Adrenal gland (tissue), 5 donors: ENCODE data around the gene ARFGAP1.

Source experiments
- POLR2A ChIP-seq, 2 donors: fragments of 450-650 bp; IDR thresholded peaks; one replicate each; pipeline ENCODE4 v1.6.1; 2017; ENCODE audit warnings: antibody characterized with exemption in 2 of 2, mild to moderate bottlenecking in 2 of 2, moderate library complexity in 1 of 2
- TF ChIP-seq, protein P1 (sequence below), 6 experiments: fragments of 450-650 bp in 4 of 6; fragments of 200-600 bp in 2 of 6; sonication (generic) in 1 of 6; IDR thresholded peaks; 1 replicate in 5 of 6; 2 replicates in 1 of 6; pipeline versions ENCODE4 v1.5.1 to v1.8.0; 2016 to 2021; ENCODE audit warnings: antibody characterized with exemption in 6 of 6, mild to moderate bottlenecking in 2 of 6, moderate library complexity in 1 of 6
- donor health status: DM: no; HTN: no; CAD: no.

DNA sequence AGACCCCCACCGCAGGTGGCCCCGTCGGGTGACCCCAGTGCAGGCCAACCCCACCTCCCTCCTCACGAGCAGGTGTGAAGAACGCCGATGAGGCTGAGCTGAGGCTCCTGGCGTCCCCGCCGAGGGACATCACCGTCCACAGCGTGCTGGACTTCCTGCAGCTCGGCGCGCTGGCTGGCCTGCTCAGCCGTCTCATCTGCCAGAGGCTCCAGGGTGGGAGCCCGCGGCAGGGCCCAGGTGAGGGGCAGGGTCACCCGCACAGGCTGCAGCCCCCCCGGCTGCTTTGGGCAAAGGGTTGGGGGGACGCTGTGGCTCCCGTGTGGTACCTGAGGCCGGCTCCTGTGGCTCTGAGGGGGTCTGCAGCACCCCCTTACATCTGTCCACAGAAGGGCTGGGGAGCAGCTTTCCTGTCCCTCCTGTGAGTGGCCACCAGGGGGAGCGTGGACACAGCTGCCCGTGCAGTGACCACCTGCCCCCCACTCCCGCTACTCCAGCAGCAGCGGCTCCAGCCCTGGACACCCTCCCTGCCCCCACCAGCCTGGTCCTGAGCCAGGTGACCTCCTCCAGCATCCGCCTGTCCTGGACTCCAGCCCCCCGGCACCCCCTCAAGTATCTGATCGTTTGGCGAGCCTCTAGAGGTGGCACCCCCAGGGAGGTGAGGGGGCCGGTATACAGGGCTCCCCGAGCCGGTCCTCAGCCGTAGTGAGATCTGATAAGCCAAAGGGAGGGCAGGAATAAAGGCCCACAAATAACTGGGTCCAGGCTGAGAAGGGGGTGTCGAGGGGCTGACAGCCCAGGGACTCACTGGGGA lies 36.9 kb downstream of the ARFGAP1 start:
- TF ChIP-seq POLR2A (IDR thresholded peaks at IDR 0.05): no peak
- TF ChIP-seq, protein P1, sequence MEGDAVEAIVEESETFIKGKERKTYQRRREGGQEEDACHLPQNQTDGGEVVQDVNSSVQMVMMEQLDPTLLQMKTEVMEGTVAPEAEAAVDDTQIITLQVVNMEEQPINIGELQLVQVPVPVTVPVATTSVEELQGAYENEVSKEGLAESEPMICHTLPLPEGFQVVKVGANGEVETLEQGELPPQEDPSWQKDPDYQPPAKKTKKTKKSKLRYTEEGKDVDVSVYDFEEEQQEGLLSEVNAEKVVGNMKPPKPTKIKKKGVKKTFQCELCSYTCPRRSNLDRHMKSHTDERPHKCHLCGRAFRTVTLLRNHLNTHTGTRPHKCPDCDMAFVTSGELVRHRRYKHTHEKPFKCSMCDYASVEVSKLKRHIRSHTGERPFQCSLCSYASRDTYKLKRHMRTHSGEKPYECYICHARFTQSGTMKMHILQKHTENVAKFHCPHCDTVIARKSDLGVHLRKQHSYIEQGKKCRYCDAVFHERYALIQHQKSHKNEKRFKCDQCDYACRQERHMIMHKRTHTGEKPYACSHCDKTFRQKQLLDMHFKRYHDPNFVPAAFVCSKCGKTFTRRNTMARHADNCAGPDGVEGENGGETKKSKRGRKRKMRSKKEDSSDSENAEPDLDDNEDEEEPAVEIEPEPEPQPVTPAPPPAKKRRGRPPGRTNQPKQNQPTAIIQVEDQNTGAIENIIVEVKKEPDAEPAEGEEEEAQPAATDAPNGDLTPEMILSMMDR (IDR thresholded peaks at IDR 0.05): peak; percentile 71 to 88 (median 82)
